ENCODE results near the gene ZNF611.
"Not testable (repeated sequence)": the region's sequence is repeated elsewhere in the genome, so short reads cannot be mapped to it uniquely, and the experiment has no call there.

- not testable (repeated sequence) for TF ChIP-seq CTCF, POLR2A (IDR thresholded peaks at IDR 0.05)
Measured at GRCh38 chr19:52756447-52756846, 21.6 kb upstream of the ZNF611 start.
